ENCODE data around the gene MARF1. TPM values are rescaled to one million over a fixed set of nuclear protein-coding genes. Genes with fewer than 3 reads are reported as not detected.
A peak's percentile ranks its signal among the peaks of the same experiment; 100 is the strongest.

Gene MARF1
- total RNA-seq, 1 experiment from 2014 or later = 5.3 TPM

GRCh38 chr16:15605839-15606517 lies 37.0 kb downstream of the MARF1 start:
- no peak overlapping the region for H3K4me3 ChIP-seq (ENCODE audit: insufficient read depth, low read depth, low read length)
- H3K36me3 ChIP-seq (replicated peaks; ENCODE audit: control insufficient read depth, insufficient read depth, low read length) = peaks cover 21% of the 10 kb centered on the region
- no peaks in the 10 kb centered on the region for H3K27me3 ChIP-seq (ENCODE audit: control insufficient read depth, insufficient read depth, low read length)
- no peak for DNase-seq

DNA sequence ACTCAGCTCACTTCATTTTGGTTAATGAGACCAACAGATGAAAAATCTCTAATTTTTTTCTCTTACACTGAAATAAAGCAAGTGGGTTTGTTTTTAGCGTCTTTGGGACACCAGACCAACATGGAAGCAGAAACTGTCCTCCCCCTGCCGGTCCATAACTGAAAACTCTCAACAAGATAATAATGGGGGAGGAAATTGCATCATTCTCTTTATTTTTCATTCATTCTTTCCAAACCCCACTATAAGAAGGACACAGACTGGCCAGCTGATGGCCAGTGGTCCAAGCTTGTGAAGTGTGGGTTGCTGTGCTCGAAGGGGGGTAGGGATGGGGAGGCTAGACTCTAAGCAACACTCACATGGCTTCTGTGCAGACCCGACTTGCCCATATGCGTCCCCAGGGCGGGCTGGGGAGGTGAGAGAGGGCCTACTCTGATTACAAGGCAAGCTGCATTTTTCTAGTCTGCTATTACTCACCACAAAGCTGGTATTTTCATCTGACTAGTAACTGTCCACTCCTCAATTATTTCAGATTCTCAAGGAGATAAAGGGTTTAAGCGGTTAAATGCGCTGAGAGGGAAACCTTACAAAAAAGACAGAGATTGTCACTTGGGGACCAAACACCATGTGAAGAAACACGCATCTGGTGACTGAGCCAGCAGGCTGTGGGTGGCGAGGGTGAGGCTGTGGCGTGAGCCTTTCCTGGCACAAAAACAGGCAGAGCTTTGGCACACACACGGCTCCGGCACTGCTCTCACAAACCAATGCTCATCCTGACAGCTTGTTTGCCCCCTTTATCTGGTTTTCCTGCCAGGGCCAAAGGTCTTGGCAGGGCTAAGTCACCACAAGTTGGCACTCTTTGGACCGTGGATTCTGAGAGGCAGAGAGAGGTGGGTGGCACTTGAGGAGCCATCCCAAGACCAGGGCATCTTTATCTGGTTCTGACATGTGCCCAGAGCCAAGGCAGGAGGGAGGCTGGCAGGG lies 38.2 kb downstream of the MARF1 start:
- no peaks in the 10 kb centered on the region for H3K27me3 ChIP-seq (ENCODE audit: control insufficient read depth, insufficient read depth, low read length)
- peaks cover 21% of the 10 kb centered on the region for H3K36me3 ChIP-seq (replicated peaks; ENCODE audit: control insufficient read depth, insufficient read depth, low read length)
- H3K4me3 ChIP-seq (ENCODE audit: insufficient read depth, low read depth, low read length) = no peak overlapping the region
- DNase-seq = no peak

GRCh38 chr16:15602285-15603044 lies 40.5 kb downstream of the MARF1 start:
- H3K36me3 ChIP-seq (replicated peaks; ENCODE audit: control insufficient read depth, insufficient read depth, low read length) = peaks cover 20% of the 10 kb centered on the region
- no peak for DNase-seq
- no peaks in the 10 kb centered on the region for H3K27me3 ChIP-seq (ENCODE audit: control insufficient read depth, insufficient read depth, low read length)
- H3K4me3 ChIP-seq (ENCODE audit: insufficient read depth, low read depth, low read length) = no peak overlapping the region

GRCh38 chr16:15601212-15601879 lies 41.6 kb downstream of the MARF1 start:
- H3K36me3 ChIP-seq (replicated peaks; ENCODE audit: control insufficient read depth, insufficient read depth, low read length) = peaks cover 20% of the 10 kb centered on the region
- peak; percentile 87 for DNase-seq
- no peak overlapping the region for H3K4me3 ChIP-seq (ENCODE audit: insufficient read depth, low read depth, low read length)
- no peaks in the 10 kb centered on the region for H3K27me3 ChIP-seq (ENCODE audit: control insufficient read depth, insufficient read depth, low read length)

DNA sequence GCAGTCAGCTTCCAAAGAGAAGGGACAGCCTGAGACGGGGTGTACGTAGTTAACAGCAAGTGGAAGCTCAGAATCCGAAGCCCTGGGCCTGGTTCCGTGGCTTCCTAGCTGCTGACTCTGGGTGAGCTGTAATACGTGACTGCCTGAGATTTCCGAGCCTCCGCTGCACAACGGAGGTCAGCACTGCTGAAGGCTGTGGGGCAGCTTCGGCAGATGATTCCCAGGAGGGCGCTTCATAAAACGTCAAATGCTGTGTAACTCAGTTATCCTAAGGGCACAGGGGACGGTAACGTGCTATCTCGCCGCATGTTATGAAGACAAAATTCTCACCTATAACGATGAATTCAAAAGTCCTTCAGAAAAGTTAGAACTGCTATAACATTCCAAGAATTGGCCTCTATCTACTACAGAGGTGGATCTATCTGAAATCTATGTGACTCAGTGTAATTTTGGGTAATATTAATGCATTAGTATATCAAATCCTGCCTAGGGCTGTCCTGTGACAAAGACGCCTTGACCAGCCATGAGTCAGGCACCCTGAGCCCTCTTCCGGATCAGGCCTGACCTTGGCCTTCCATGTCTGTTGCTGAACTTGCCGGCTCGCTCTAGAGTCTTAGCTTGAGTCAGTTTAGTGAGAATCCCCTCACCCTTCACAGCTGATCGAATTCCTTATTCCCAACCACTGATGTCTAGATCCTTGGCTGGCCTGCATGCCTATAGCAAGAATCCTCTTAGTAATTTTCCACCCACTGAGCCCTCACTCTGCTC lies 43.5 kb downstream of the MARF1 start:
- Histone ChIP-seq H3K36me3 (replicated peaks; ENCODE audit: control insufficient read depth, insufficient read depth, low read length) (peaks cover 18% of the 10 kb centered on the region), H3K4me3 (ENCODE audit: insufficient read depth, low read depth, low read length) (no peak overlapping the region), H3K27me3 (ENCODE audit: control insufficient read depth, insufficient read depth, low read length) (no peaks in the 10 kb centered on the region)
- DNase-seq = no peak

DNA sequence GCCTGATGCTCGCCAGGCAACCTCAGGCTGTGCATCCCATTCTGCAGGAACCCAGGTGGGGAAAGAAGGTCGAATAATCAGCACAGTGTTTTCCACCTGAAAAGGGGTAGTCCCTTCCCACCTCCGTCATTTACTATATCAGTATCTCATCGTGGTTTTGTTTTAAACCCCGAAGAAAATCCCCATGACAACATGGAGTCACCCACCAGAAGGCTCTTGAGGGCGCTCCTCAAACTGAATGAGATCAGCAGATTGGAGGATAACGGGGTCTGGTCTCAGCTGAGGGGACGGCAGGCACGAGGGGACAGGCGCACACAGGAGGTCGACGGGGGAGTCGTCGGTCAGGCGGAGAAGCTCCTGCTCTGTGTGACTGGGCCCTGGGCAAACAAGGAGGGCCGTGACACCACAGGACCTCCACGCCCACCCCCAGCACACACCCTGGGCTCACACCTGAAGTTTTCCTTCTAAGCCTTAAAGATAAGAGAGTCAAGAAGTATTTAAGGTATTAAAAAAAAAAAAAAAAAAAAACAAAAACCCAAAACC lies 44.2 kb downstream of the MARF1 start:
- Histone ChIP-seq H3K27me3 (ENCODE audit: control insufficient read depth, insufficient read depth, low read length) (no peaks in the 10 kb centered on the region), H3K36me3 (replicated peaks; ENCODE audit: control insufficient read depth, insufficient read depth, low read length) (peaks cover 15% of the 10 kb centered on the region), H3K4me3 (ENCODE audit: insufficient read depth, low read depth, low read length) (no peak overlapping the region)
- no peak for DNase-seq

DNA sequence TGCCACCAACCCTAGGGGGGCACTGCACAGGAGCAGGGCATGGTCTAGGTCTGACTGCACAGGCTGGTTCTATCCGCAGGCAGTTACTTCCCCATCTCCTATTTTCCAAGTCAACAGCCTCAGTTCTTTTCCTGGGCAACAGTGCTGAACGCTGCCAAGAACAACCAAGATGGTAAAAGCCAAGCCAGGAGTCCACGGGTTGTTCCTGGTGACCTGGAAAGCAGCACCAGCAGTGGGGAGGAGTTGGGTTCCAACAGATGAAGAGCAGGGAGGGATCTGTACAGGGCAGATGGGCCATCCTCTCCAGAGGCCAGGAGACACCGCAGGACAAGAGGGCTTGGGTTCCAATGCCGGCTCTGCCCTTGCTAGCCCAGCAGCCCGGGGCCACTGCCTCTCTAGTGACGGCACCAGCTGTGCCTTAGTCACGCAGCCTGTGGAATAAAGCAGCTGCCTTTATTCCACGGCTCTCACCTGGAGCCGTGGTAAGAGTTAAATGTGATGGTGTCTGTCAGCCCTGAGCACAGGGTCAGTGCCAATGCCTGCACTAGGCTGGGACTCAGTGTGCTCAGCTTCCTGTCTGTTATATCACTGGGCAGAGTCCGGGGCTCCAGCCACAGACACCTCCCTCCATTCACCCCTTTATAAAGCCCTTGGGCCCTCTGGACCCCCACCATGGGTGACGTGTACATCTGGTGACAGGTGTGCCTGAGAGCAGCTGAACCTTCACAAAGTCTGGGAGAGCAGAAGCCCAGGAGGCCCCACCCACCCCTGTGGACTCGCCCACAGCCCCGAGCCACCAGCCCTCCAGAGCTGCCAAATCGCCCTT lies 44.9 kb downstream of the MARF1 start:
- DNase-seq = no peak
- no peaks in the 10 kb centered on the region for H3K27me3 ChIP-seq (ENCODE audit: control insufficient read depth, insufficient read depth, low read length)
- H3K4me3 ChIP-seq (ENCODE audit: insufficient read depth, low read depth, low read length) = no peak overlapping the region
- peaks cover 15% of the 10 kb centered on the region for H3K36me3 ChIP-seq (replicated peaks; ENCODE audit: control insufficient read depth, insufficient read depth, low read length)

DNA sequence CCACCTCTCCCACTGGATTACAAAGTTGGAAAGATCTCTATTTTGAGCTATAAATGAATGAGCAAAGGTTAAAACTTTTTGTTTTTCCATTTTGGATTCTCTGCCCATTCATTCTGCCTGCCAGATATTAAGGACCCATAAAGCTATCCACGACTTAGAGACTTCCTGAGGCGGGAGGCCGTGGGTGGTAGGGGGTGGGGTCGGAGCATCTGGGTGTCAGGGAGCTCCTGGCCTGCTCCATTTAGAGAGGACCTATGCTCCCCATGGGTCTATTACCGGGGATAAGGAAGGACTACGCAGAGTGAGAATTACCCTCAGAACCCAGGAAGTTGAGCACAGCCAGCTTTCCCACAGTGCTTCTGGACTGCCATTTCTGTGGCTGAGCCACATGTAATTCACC lies 45.8 kb downstream of the MARF1 start:
- Histone ChIP-seq H3K36me3 (replicated peaks; ENCODE audit: control insufficient read depth, insufficient read depth, low read length) (peaks cover 15% of the 10 kb centered on the region), H3K27me3 (ENCODE audit: control insufficient read depth, insufficient read depth, low read length) (no peaks in the 10 kb centered on the region)

GRCh38 chr16:15594711-15595320 lies 48.1 kb downstream of the MARF1 start:
- H3K4me3 ChIP-seq (ENCODE audit: insufficient read depth, low read depth, low read length) = no peak overlapping the region
- no peak for DNase-seq
- H3K36me3 ChIP-seq (replicated peaks; ENCODE audit: control insufficient read depth, insufficient read depth, low read length) = peaks cover 10% of the 10 kb centered on the region
- H3K27me3 ChIP-seq (ENCODE audit: control insufficient read depth, insufficient read depth, low read length) = no peaks in the 10 kb centered on the region

More for the DNA sequence above, 45.8 kb downstream of the MARF1 start:
- H3K4me3 ChIP-seq (ENCODE audit: insufficient read depth, low read depth, low read length) = no peak overlapping the region
- DNase-seq = no peak

- H3K27me3 ChIP-seq (ENCODE audit: control insufficient read depth, insufficient read depth, low read length) = no peaks in the 10 kb centered on the region
- peaks cover 5% of the 10 kb centered on the region for H3K36me3 ChIP-seq (replicated peaks; ENCODE audit: control insufficient read depth, insufficient read depth, low read length)
- DNase-seq = no peak
- no peak overlapping the region for H3K4me3 ChIP-seq (ENCODE audit: insufficient read depth, low read depth, low read length)
Measured at GRCh38 chr16:15593235-15593634, 49.7 kb downstream of the MARF1 start.

GRCh38 chr16:15592324-15592723 lies 50.6 kb downstream of the MARF1 start:
- DNase-seq = no peak
- Histone ChIP-seq H3K36me3 (replicated peaks; ENCODE audit: control insufficient read depth, insufficient read depth, low read length) (peaks cover 1% of the 10 kb centered on the region; the same call in 1 of the 2 replicates), H3K4me3 (ENCODE audit: insufficient read depth, low read depth, low read length) (no peak overlapping the region), H3K27me3 (ENCODE audit: control insufficient read depth, insufficient read depth, low read length) (no peaks in the 10 kb centered on the region)

GRCh38 chr16:15587152-15587825 lies 55.7 kb downstream of the MARF1 start:
- Histone ChIP-seq H3K4me3 (ENCODE audit: insufficient read depth, low read depth, low read length) (no peak overlapping the region), H3K27me3 (ENCODE audit: control insufficient read depth, insufficient read depth, low read length) (no peaks in the 10 kb centered on the region), H3K36me3 (replicated peaks; ENCODE audit: control insufficient read depth, insufficient read depth, low read length) (peaks cover 1% of the 10 kb centered on the region)
- no peak for DNase-seq

Data from H7 (cell line).